GM12801 (cell line): ENCODE data around the gene LAMB1.

Source experiments
- TF ChIP-seq, protein P1 (sequence below): IDR thresholded peaks from one replicate; pipeline ENCODE4 v1.5.1; 2011; ENCODE audit warnings: control low read depth; ENCODE audit not compliant: insufficient read length; ENCODE audit errors: extremely low read depth

Gene LAMB1

DNA sequence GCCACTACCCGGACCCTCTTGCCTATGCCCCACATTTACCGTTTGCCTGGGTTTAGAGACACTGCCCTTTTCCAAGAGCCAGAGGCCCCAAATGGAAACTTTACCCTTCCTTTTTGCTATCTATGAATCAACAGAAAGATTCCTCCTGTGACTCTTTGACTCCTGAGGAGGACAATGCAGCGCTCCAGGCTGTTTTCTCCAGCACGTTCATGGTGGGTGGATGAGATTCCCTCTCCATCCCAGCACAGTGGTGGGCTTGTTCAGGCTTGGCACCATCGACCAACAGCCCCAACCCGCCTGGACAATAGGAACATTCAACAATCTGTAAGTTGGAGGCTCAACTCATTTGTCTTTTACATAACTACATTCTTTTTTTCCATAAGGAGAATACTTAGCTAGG is 56.1 kb downstream of the LAMB1 start:
- TF ChIP-seq, protein P1, sequence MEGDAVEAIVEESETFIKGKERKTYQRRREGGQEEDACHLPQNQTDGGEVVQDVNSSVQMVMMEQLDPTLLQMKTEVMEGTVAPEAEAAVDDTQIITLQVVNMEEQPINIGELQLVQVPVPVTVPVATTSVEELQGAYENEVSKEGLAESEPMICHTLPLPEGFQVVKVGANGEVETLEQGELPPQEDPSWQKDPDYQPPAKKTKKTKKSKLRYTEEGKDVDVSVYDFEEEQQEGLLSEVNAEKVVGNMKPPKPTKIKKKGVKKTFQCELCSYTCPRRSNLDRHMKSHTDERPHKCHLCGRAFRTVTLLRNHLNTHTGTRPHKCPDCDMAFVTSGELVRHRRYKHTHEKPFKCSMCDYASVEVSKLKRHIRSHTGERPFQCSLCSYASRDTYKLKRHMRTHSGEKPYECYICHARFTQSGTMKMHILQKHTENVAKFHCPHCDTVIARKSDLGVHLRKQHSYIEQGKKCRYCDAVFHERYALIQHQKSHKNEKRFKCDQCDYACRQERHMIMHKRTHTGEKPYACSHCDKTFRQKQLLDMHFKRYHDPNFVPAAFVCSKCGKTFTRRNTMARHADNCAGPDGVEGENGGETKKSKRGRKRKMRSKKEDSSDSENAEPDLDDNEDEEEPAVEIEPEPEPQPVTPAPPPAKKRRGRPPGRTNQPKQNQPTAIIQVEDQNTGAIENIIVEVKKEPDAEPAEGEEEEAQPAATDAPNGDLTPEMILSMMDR: no peak

GRCh38 chr7:107946451-107946850 is 56.5 kb downstream of the LAMB1 start:
- TF ChIP-seq, protein P1: no peak

DNA sequence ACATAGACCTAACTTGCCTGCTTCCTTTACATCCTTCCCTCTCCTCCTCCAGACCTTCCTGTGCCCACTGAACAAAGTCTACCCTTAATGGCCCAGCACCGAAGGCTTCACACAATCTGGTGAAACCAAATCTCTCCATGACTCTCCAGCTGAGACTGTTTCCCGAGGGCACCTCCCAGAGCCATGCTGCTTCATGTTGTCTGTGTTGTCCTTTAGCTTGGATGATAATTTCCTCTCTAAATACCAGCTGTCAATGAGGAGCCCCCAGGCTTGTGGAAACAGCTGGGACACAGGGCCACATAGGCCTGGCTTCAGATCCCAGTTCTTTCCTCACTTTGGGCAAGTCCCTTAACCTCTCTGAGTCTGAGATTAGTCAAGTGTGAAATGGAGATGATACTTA is 57.6 kb downstream of the LAMB1 start:
- TF ChIP-seq, protein P1: no peak

DNA sequence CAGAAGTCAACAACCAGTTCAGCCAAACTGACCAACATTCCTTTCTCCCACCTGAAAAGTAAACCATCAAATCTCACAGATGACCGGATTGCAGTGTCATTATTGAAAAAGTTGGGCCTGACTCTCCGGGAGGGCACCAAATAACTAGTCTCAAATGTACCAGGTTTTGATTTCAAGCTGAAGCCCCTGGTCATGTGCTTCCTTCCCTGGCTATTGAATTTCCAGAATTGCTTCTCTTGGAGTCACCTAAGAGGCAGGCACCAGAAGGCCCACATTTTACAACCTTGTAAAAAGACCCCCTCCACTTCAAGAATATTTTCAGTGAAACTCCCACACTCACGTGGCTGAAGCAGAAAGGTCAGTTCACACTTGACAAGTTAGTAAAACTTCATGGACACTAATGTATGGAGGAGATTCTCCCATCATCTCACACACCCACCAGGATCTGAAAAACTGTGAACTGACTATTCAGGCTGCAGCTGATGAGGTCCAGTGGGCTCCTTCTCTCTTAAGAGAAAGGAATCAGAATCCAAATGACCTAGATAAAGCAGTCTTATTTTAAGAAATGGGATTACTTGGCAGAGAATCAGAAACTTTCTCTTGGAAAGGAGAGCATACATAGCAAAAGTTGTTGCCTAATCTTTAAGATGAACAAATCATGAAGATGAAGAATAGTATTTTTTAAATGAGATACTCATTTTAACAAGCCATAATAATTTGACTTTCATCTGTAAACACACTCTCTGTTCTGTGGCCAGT is 58.4 kb downstream of the LAMB1 start:
- TF ChIP-seq, protein P1: no peak

DNA sequence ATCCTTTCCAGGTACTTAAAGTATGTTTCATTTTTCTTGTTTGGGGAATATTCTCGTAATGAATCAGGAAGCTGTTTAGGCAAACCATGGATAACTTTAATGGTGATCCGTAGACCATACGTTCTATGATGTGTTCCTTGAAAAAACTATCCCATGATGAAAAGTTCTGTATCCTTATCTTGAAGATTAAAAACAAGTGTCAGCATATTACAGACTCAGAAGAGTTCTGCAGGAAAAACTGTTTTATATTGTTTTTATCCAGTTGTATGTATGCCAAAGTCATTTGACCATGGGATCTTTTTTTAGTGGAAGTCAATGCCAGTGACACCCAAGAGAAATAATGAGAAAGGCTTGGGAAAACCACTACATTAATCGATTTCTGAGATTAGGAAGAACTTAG is 59.9 kb downstream of the LAMB1 start:
- TF ChIP-seq, protein P1: no peak

GRCh38 chr7:107940951-107941350 is 62.0 kb downstream of the LAMB1 start:
- TF ChIP-seq, protein P1: no peak

- TF ChIP-seq, protein P1: no peak
Observed at GRCh38 chr7:107939573-107940489, 63.1 kb downstream of the LAMB1 start.
